ENCODE data around the gene CHAF1A. TPM values are rescaled to one million over a fixed set of nuclear protein-coding genes. Genes with fewer than 3 reads are reported as not detected.
A peak's percentile ranks its signal among the peaks of the same experiment; 100 is the strongest.

Gene CHAF1A
- total RNA-seq, 1 experiment from 2014 or later: 30.0 TPM

DNA sequence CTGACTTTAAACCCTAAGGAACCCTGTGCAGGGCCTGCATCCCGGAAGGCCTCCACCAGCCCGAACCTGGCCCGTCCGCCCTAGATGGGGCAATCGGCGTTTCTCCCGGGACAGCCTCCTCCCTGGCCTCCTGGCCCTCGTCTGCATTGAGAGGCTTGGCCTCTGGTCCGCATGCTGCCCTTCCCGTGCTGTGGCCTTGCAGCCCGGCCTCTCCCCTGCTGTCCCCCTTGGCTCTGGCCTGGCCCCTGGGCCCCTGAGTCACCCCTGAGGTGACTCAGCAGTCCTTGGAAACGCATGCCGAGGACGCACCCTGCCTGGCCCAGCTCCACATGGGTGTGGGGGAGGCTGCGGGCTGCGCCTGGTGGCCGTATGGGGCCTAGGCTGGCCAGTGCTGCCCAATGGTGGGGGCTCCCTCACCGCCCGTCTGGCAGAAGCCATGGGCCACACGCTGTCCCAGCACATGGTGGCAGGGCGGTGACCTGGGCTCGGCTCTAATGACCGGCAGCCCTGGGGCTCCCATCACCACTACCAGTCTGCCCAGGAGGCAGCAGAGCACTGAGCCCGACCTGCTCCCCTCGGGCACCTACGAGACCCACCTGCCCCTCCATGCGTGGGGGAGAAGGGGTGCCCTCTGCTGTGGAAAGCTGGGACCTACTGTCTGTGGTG, 27.8 kb upstream of the CHAF1A start:
- H3K4me3 ChIP-seq: peak overlapping the region; percentile 42; the same call in 1 of the 2 replicates
- H3F3A ChIP-seq (ENCODE audit: insufficient read depth, low read depth): peaks cover 51% of the 10 kb centered on the region
- no peaks in the 10 kb centered on the region for H3K9me2 ChIP-seq (ENCODE audit: insufficient read depth)
- intact Hi-C loops (cut with micrococcal nuclease; ENCODE audit: unreplicated experiment): loop anchor here (1.0 to 10.0 kb wide), 4 partner anchors 14 to 387 kb away; partner anchors contain the start of genes DPP9, EEF2 and SH3GL1
- peak overlapping the region; percentile 95 for H3K27ac ChIP-seq
- H3K4me1 ChIP-seq (replicated peaks; ENCODE audit: insufficient read depth): peaks cover 62% of the 10 kb centered on the region
- peak overlapping the region; percentile 80 for H3K4me2 ChIP-seq
- no peaks in the 10 kb centered on the region for H3K9me3 ChIP-seq (ENCODE audit: insufficient read depth, low read depth)
- TF ChIP-seq, protein P1, sequence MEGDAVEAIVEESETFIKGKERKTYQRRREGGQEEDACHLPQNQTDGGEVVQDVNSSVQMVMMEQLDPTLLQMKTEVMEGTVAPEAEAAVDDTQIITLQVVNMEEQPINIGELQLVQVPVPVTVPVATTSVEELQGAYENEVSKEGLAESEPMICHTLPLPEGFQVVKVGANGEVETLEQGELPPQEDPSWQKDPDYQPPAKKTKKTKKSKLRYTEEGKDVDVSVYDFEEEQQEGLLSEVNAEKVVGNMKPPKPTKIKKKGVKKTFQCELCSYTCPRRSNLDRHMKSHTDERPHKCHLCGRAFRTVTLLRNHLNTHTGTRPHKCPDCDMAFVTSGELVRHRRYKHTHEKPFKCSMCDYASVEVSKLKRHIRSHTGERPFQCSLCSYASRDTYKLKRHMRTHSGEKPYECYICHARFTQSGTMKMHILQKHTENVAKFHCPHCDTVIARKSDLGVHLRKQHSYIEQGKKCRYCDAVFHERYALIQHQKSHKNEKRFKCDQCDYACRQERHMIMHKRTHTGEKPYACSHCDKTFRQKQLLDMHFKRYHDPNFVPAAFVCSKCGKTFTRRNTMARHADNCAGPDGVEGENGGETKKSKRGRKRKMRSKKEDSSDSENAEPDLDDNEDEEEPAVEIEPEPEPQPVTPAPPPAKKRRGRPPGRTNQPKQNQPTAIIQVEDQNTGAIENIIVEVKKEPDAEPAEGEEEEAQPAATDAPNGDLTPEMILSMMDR (conservative IDR thresholded peaks at IDR 0.05): 0 out of 2 replicates have a peak, but pooled peaks have one; percentile 23
- no peak for TF ChIP-seq EZH2 (IDR thresholded peaks at IDR 0.05; ENCODE audit: low read depth)
- POLR2A ChIA-PET (ENCODE audit: unreplicated experiment): interaction anchor here (0.7 kb wide), 4 partner anchors 32 to 612 kb away, joined by 3 to 5 read pairs (median 3); partner anchors contain the start of gene MRPL54
- CTCF ChIA-PET: interaction anchor here (0.8 to 1.1 kb wide), 2 partner anchors 14 to 27 kb away, joined by 3 to 5 read pairs; partner anchors contain the start of gene CHAF1A
- no peaks in the 10 kb centered on the region for H3K36me3 ChIP-seq (ENCODE audit: low read depth)
- peak; percentile 84 to 87 for DNase-seq
- no peak overlapping the region for H2AFZ ChIP-seq
- peaks cover 9% of the 10 kb centered on the region for H4K20me1 ChIP-seq (ENCODE audit: insufficient read depth)
- peaks cover 30% of the 10 kb centered on the region for H3K79me2 ChIP-seq (ENCODE audit: low read depth)
- no peaks in the 10 kb centered on the region for H3K27me3 ChIP-seq (ENCODE audit: insufficient read depth, low read depth)
- no TSS peak for BruUV-seq (replicated peaks)

DNA sequence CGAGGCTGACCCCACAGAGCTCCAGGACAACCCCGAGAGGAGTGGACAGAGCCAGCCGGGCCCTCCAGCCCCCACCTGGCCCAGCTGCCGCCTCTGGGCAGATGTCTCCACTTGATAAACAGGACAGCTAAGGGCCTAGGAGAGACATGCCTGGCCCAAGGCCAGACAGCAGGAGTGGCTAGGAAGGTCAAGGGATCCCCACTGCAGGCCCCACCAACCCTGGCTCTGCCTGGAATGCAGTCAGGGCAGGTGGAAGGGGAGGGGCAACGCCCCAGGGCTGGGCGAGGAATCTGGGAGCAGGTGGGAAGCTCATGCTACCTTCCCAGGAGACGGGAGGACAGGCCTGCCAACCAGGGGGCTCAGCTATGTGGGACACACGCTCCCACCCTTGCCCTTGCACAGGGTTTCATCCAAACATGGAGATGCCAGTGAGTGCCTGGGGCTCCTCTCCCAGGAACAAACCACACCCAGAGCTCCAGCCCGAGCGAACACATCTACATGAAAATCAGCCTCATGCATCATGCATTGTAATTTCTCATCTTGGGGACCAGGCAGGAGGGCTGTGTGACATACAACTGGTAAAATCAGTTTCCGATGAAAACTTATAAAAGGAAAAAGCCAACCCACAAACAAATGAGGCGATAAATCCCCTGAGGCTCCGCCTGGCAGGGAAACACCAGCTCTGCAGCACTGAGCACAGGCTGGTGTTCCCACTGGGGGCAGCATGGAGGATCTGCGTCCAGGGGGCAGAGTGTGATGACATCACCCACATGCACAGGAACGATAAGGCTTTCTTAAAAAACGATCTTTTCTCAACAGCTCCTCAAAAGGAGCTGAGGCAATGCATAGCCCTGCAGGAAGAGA, 27.0 kb upstream of the CHAF1A start:
- Histone ChIP-seq H3K36me3 (ENCODE audit: low read depth) (no peaks in the 10 kb centered on the region), H3K27ac (peak overlapping the region; percentile 95), H4K20me1 (ENCODE audit: insufficient read depth) (peaks cover 14% of the 10 kb centered on the region), H3K27me3 (ENCODE audit: insufficient read depth, low read depth) (no peaks in the 10 kb centered on the region), H3K9me3 (ENCODE audit: insufficient read depth, low read depth) (no peaks in the 10 kb centered on the region), H3K4me2 (peak overlapping the region; percentile 80), H3K4me1 (replicated peaks; ENCODE audit: insufficient read depth) (peaks cover 68% of the 10 kb centered on the region), H3K9me2 (ENCODE audit: insufficient read depth) (no peaks in the 10 kb centered on the region), H3K4me3 (peak overlapping the region; percentile 42; the same call in 1 of the 2 replicates), H2AFZ (no peak overlapping the region), H3K79me2 (ENCODE audit: low read depth) (peaks cover 30% of the 10 kb centered on the region), H3F3A (ENCODE audit: insufficient read depth, low read depth) (peaks cover 56% of the 10 kb centered on the region)
- BruUV-seq (replicated peaks): no TSS peak
- intact Hi-C loops (cut with micrococcal nuclease; ENCODE audit: unreplicated experiment): loop anchor here (1.0 to 10.0 kb wide), 4 partner anchors 13 to 388 kb away; partner anchors contain the start of genes DPP9, EEF2 and SH3GL1
- POLR2A ChIA-PET (ENCODE audit: unreplicated experiment): interaction anchor here (0.7 kb wide), 4 partner anchors 33 to 613 kb away, joined by 3 to 5 read pairs (median 3); partner anchors contain the start of gene MRPL54
- TF ChIP-seq EZH2 (IDR thresholded peaks at IDR 0.05; ENCODE audit: low read depth): no peak
- TF ChIP-seq, protein P1 (conservative IDR thresholded peaks at IDR 0.05): no peak; the same call in 1 of the 2 replicates
- CTCF ChIA-PET: interaction anchor here (0.8 to 1.1 kb wide), 3 partner anchors 13 to 27 kb away, joined by 3 to 5 read pairs (median 3); partner anchors contain the start of gene CHAF1A
- peak; percentile 92 to 97 for DNase-seq

Measured in PC-9 (cell line).